Measurements from ENCODE around the gene CLSTN2.

Gene CLSTN2

GRCh38 chr3:140455521-140456214 lies 520.7 kb downstream of the CLSTN2 start:
- TF ChIP-seq POLR2A (IDR thresholded peaks at IDR 0.05; ENCODE audit: low read depth, low read length) (no peak), POU2F2 (IDR thresholded peaks at IDR 0.05; ENCODE audit: low read depth, low read length) (no peak), TAF1 (IDR thresholded peaks at IDR 0.05; ENCODE audit: low read depth, low read length) (no peak), SPI1 (IDR thresholded peaks at IDR 0.05; ENCODE audit: low read depth, low read length) (no peak), PAX5 (IDR thresholded peaks at IDR 0.05; ENCODE audit: insufficient read depth, low read length, severe bottlenecking) (no peak), POLR2AphosphoS5 (IDR thresholded peaks at IDR 0.05; ENCODE audit: low read depth, low read length) (no peak)

GRCh38 chr3:140456974-140457373 lies 522.0 kb downstream of the CLSTN2 start:
- FAIRE-seq, result no peak
- no peak for DNase-seq (ENCODE audit: insufficient read length, low spot score)
- no peak for TF ChIP-seq TAF1 (IDR thresholded peaks at IDR 0.05; ENCODE audit: low read depth, low read length)
- TF ChIP-seq SPI1 (IDR thresholded peaks at IDR 0.05; ENCODE audit: low read depth, low read length), result no peak
- no peak for TF ChIP-seq POLR2AphosphoS5 (IDR thresholded peaks at IDR 0.05; ENCODE audit: low read depth, low read length)
- TF ChIP-seq POLR2A (IDR thresholded peaks at IDR 0.05; ENCODE audit: low read depth, low read length), result no peak
- TF ChIP-seq POU2F2 (IDR thresholded peaks at IDR 0.05; ENCODE audit: low read depth, low read length), result no peak
- no peak for TF ChIP-seq PAX5 (IDR thresholded peaks at IDR 0.05; ENCODE audit: insufficient read depth, low read length, severe bottlenecking)

More at GRCh38 chr3:140455521-140456214, 520.7 kb downstream of the CLSTN2 start:
- DNase-seq (ENCODE audit: insufficient read length, low spot score) (no peak), FAIRE-seq (no peak)

- no peak for FAIRE-seq
- DNase-seq (ENCODE audit: insufficient read length, low spot score), result no peak
- TF ChIP-seq POLR2A (IDR thresholded peaks at IDR 0.05; ENCODE audit: low read depth, low read length), result no peak
- TF ChIP-seq POLR2AphosphoS5 (IDR thresholded peaks at IDR 0.05; ENCODE audit: low read depth, low read length), result no peak
- no peak for TF ChIP-seq PAX5 (IDR thresholded peaks at IDR 0.05; ENCODE audit: insufficient read depth, low read length, severe bottlenecking)
- TF ChIP-seq POU2F2 (IDR thresholded peaks at IDR 0.05; ENCODE audit: low read depth, low read length), result no peak
These were observed 524.5 kb downstream of the CLSTN2 start for GRCh38 chr3:140459462-140459861.

GRCh38 chr3:140461250-140461649 lies 526.3 kb downstream of the CLSTN2 start:
- TF ChIP-seq POU2F2 (IDR thresholded peaks at IDR 0.05; ENCODE audit: low read depth, low read length) (no peak), POLR2A (IDR thresholded peaks at IDR 0.05; ENCODE audit: low read depth, low read length) (no peak), TAF1 (IDR thresholded peaks at IDR 0.05; ENCODE audit: low read depth, low read length) (no peak), SPI1 (IDR thresholded peaks at IDR 0.05; ENCODE audit: low read depth, low read length) (no peak), PAX5 (IDR thresholded peaks at IDR 0.05; ENCODE audit: insufficient read depth, low read length, severe bottlenecking) (no peak), POLR2AphosphoS5 (IDR thresholded peaks at IDR 0.05; ENCODE audit: low read depth, low read length) (no peak)
- DNase-seq (ENCODE audit: insufficient read length, low spot score) (no peak), FAIRE-seq (no peak)

GRCh38 chr3:140463355-140463754 lies 528.4 kb downstream of the CLSTN2 start:
- no peak for TF ChIP-seq POLR2AphosphoS5 (IDR thresholded peaks at IDR 0.05; ENCODE audit: low read depth, low read length)
- TF ChIP-seq SPI1 (IDR thresholded peaks at IDR 0.05; ENCODE audit: low read depth, low read length), result no peak
- TF ChIP-seq TAF1 (IDR thresholded peaks at IDR 0.05; ENCODE audit: low read depth, low read length), result no peak
- TF ChIP-seq POLR2A (IDR thresholded peaks at IDR 0.05; ENCODE audit: low read depth, low read length), result no peak
- TF ChIP-seq POU2F2 (IDR thresholded peaks at IDR 0.05; ENCODE audit: low read depth, low read length), result no peak
- no peak for TF ChIP-seq PAX5 (IDR thresholded peaks at IDR 0.05; ENCODE audit: insufficient read depth, low read length, severe bottlenecking)
- FAIRE-seq, result no peak
- no peak for DNase-seq (ENCODE audit: insufficient read length, low spot score)

- FAIRE-seq, result no peak
- no peak for DNase-seq (ENCODE audit: insufficient read length, low spot score)
- TF ChIP-seq POLR2AphosphoS5 (IDR thresholded peaks at IDR 0.05; ENCODE audit: low read depth, low read length) (no peak), SPI1 (IDR thresholded peaks at IDR 0.05; ENCODE audit: low read depth, low read length) (no peak), TAF1 (IDR thresholded peaks at IDR 0.05; ENCODE audit: low read depth, low read length) (no peak), PAX5 (IDR thresholded peaks at IDR 0.05; ENCODE audit: insufficient read depth, low read length, severe bottlenecking) (no peak), POLR2A (IDR thresholded peaks at IDR 0.05; ENCODE audit: low read depth, low read length) (no peak), POU2F2 (IDR thresholded peaks at IDR 0.05; ENCODE audit: low read depth, low read length) (no peak)
These were observed 531.0 kb downstream of the CLSTN2 start for GRCh38 chr3:140465988-140466387.

GRCh38 chr3:140466535-140466934 lies 531.5 kb downstream of the CLSTN2 start:
- FAIRE-seq, result no peak
- TF ChIP-seq POLR2AphosphoS5 (IDR thresholded peaks at IDR 0.05; ENCODE audit: low read depth, low read length) (no peak), POU2F2 (IDR thresholded peaks at IDR 0.05; ENCODE audit: low read depth, low read length) (no peak), SPI1 (IDR thresholded peaks at IDR 0.05; ENCODE audit: low read depth, low read length) (no peak), PAX5 (IDR thresholded peaks at IDR 0.05; ENCODE audit: insufficient read depth, low read length, severe bottlenecking) (no peak), TAF1 (IDR thresholded peaks at IDR 0.05; ENCODE audit: low read depth, low read length) (no peak), POLR2A (IDR thresholded peaks at IDR 0.05; ENCODE audit: low read depth, low read length) (no peak)
- no peak for DNase-seq (ENCODE audit: insufficient read length, low spot score)

- FAIRE-seq, result no peak
- DNase-seq (ENCODE audit: insufficient read length, low spot score), result no peak
- TF ChIP-seq TAF1 (IDR thresholded peaks at IDR 0.05; ENCODE audit: low read depth, low read length), result no peak
- no peak for TF ChIP-seq PAX5 (IDR thresholded peaks at IDR 0.05; ENCODE audit: insufficient read depth, low read length, severe bottlenecking)
- TF ChIP-seq POLR2A (IDR thresholded peaks at IDR 0.05; ENCODE audit: low read depth, low read length), result no peak
- no peak for TF ChIP-seq SPI1 (IDR thresholded peaks at IDR 0.05; ENCODE audit: low read depth, low read length)
- TF ChIP-seq POLR2AphosphoS5 (IDR thresholded peaks at IDR 0.05; ENCODE audit: low read depth, low read length), result no peak
- no peak for TF ChIP-seq POU2F2 (IDR thresholded peaks at IDR 0.05; ENCODE audit: low read depth, low read length)
These were observed 532.2 kb downstream of the CLSTN2 start for GRCh38 chr3:140467104-140467577.

GRCh38 chr3:140467796-140468315 lies 532.9 kb downstream of the CLSTN2 start:
- no peak for TF ChIP-seq POLR2A (IDR thresholded peaks at IDR 0.05; ENCODE audit: low read depth, low read length)
- no peak for TF ChIP-seq POLR2AphosphoS5 (IDR thresholded peaks at IDR 0.05; ENCODE audit: low read depth, low read length)
- no peak for TF ChIP-seq TAF1 (IDR thresholded peaks at IDR 0.05; ENCODE audit: low read depth, low read length)
- TF ChIP-seq PAX5 (IDR thresholded peaks at IDR 0.05; ENCODE audit: insufficient read depth, low read length, severe bottlenecking), result no peak
- no peak for TF ChIP-seq SPI1 (IDR thresholded peaks at IDR 0.05; ENCODE audit: low read depth, low read length)
- FAIRE-seq, result no peak
- DNase-seq (ENCODE audit: insufficient read length, low spot score), result no peak
